ENCODE data around the gene ABITRAM. TPM values are rescaled to one million over a fixed set of nuclear protein-coding genes. Genes with fewer than 3 reads are reported as not detected.

Gene ABITRAM
- total RNA-seq, 1 experiment from 2014 or later: 10.9 TPM

DNA sequence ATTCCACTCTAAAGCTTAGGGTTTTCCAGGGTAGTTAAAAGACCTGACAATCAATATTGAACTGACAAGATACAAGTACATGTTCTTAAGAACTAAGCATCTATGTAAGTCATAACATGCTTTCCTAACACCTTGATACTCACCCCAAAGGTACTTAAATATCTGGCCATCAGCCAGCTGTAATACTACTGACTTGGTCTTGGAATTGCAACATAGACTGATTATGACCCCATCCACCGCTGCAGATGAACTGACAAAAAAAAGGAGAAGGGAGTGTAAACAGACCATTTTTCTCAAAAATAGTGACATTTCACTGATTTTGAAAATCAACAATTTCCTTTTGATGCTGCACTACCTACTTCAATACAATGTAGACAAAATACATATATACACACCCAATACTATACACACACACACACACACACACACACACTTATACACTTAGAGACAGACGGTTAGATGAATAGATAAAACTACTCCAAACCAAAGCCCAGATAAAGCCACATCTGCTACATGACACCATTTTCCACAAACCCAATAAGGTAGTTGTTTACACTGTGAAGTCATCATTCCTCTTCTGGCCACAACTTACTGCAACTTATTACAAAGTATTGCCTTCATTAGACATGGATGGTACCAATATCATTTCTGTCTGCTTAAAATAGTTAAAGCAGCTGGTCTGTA is 30.6 kb upstream of the ABITRAM start:
- Histone ChIP-seq H3K23ac (ENCODE audit: insufficient read length, low read depth, low read length) (no peak overlapping the region), H4K5ac (ENCODE audit: insufficient read length, low read depth, low read length) (no peak overlapping the region), H3K56ac (ENCODE audit: insufficient read length, low read depth, low read length) (no peak overlapping the region), H2AK5ac (ENCODE audit: insufficient read length, low read length) (no peak overlapping the region), H3K27me3 (ENCODE audit: insufficient read depth, low read length) (no peaks in the 10 kb centered on the region), H3K14ac (ENCODE audit: insufficient read depth, low read length) (no peak overlapping the region), H4K8ac (replicated peaks; ENCODE audit: insufficient read length, low read depth, low read length) (no peak overlapping the region), H4K20me1 (ENCODE audit: control insufficient read depth, insufficient read depth, insufficient read length) (no peaks in the 10 kb centered on the region), H3K9ac (ENCODE audit: extremely low read depth, insufficient read length, low read length) (no peak overlapping the region), H2AFZ (ENCODE audit: low read length) (no peak overlapping the region), H3K79me2 (ENCODE audit: insufficient read depth, low read length) (no peaks in the 10 kb centered on the region), H3K9me3 (ENCODE audit: control insufficient read depth, low read depth, low read length) (no peaks in the 10 kb centered on the region), H3K18ac (ENCODE audit: insufficient read length, low read depth, low read length) (no peak overlapping the region), H2BK12ac (ENCODE audit: insufficient read length, low read depth, low read length) (no peak overlapping the region), H3K79me1 (ENCODE audit: insufficient read depth, low read depth, low read length, poor library complexity, severe bottlenecking) (no peaks in the 10 kb centered on the region), H2BK5ac (ENCODE audit: insufficient read length, low read length) (no peak overlapping the region), H2BK20ac (ENCODE audit: low read depth, low read length, poor library complexity, severe bottlenecking) (no peak overlapping the region), H3K23me2 (ENCODE audit: insufficient read length, low read depth, low read length, poor library complexity, severe bottlenecking) (no peaks in the 10 kb centered on the region), H4K91ac (ENCODE audit: insufficient read length, low read depth, low read length) (no peak overlapping the region), H3T11ph (ENCODE audit: low read length) (no peak overlapping the region), H3K4ac (ENCODE audit: low read depth, low read length) (no peak overlapping the region), H2BK120ac (ENCODE audit: low read depth, low read length, poor library complexity, severe bottlenecking) (no peak overlapping the region), H3K4me2 (ENCODE audit: insufficient read depth, insufficient read length, low read length) (no peak overlapping the region), H3K27ac (ENCODE audit: insufficient read length, low read depth, low read length) (no peak overlapping the region), H3K4me1 (ENCODE audit: insufficient read depth, low read length) (no peaks in the 10 kb centered on the region), H2BK15ac (ENCODE audit: low read depth, low read length) (no peak overlapping the region)
- Mint-ChIP-seq H3K36me3 (ENCODE audit: insufficient read depth in 1 of 3, low read depth in 3 of 3) (peaks cover 13 to 79% (median 60%) of the 10 kb centered on the region in 3 experiments; a peak in 6 of 7 replicates), H3K9me3 (no peaks in the 10 kb centered on the region), H3K27ac (no peak overlapping the region), H3K27me3 (ENCODE audit: low read depth) (no peaks in the 10 kb centered on the region), H3K4me3 (no peak overlapping the region), H3K4me1 (no peaks in the 10 kb centered on the region)
- no CpG with 5 or more reads among the region's 2 CpGs for WGBS (ENCODE audit: extremely low coverage, insufficient read length, low lambda C conversion rate)
- TF ChIP-seq, protein P1, sequence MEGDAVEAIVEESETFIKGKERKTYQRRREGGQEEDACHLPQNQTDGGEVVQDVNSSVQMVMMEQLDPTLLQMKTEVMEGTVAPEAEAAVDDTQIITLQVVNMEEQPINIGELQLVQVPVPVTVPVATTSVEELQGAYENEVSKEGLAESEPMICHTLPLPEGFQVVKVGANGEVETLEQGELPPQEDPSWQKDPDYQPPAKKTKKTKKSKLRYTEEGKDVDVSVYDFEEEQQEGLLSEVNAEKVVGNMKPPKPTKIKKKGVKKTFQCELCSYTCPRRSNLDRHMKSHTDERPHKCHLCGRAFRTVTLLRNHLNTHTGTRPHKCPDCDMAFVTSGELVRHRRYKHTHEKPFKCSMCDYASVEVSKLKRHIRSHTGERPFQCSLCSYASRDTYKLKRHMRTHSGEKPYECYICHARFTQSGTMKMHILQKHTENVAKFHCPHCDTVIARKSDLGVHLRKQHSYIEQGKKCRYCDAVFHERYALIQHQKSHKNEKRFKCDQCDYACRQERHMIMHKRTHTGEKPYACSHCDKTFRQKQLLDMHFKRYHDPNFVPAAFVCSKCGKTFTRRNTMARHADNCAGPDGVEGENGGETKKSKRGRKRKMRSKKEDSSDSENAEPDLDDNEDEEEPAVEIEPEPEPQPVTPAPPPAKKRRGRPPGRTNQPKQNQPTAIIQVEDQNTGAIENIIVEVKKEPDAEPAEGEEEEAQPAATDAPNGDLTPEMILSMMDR (conservative IDR thresholded peaks at IDR 0.05): no peak
- DNase-seq: no peak
